Coronary artery (tissue), 2 donors: ENCODE measurements around the gene ODC1.

ENCODE experiments used
- DNase-seq: peaks from one replicate; pipeline ENCODE4 v3.0.0-alpha.2; 2017; ENCODE audit warnings: low spot score
- H3K27ac ChIP-seq, 2 donors: fragments of 200-600 bp; sonication (generic); one replicate each; pipeline ENCODE4 v1.5.1; 2016 to 2019
- H3K4me3 ChIP-seq: fragments of 200-600 bp; sonication (generic); 2 replicates; pipeline ENCODE4 v1.5.1; 2016; ENCODE audit warnings: mild to moderate bottlenecking, moderate library complexity
- TF ChIP-seq, protein P1 (sequence below): fragments of 200-600 bp; sonication (generic); IDR thresholded peaks from one replicate; pipeline ENCODE4 v1.5.1; 2019; ENCODE audit warnings: antibody characterized with exemption

The ODC1 gene

DNA sequence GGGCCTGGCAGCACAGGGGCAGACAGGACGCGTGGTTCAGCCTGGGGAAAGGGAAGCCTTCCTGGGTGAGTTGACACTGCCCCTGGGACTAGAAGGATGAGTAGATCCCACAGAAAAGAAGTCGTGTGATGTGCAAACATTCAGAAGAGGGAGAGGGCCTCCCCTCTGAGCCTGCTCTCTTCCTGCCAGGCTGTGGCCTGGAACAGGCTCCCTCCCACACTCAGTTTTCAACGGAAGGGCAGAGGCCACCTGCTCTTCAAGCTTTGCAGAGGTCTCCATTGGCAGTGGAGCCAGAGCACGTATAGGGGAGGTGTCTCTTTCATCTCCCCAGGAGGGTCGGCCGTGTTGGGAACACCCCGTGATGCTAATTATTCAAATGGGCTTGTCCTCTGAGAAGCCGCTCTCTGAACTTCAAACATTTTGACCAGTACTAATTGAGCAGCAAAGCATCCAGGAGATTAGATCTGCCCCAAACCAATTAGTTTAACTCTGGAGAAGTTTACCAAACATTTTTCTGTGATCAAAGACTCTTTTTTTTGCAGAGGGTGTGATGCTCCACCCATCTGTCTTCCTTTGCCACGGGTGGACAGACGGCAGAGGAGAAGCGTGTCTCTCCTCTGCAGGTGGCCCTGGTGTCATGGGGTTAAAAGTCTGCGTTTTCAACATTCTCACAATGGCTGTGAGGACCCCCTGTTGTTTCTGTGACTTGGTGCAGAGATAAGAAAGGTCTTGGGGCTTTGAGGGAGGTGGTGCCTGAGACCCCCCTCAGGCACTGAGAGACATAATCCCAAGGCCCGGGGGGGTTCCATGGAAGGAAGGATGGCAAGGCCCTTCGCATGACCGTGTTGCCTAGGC, 29.5 kb upstream of the ODC1 start:
- H3K4me3 ChIP-seq, result no peak overlapping the region
- no peak overlapping the region for H3K27ac ChIP-seq
- TF ChIP-seq, protein P1, sequence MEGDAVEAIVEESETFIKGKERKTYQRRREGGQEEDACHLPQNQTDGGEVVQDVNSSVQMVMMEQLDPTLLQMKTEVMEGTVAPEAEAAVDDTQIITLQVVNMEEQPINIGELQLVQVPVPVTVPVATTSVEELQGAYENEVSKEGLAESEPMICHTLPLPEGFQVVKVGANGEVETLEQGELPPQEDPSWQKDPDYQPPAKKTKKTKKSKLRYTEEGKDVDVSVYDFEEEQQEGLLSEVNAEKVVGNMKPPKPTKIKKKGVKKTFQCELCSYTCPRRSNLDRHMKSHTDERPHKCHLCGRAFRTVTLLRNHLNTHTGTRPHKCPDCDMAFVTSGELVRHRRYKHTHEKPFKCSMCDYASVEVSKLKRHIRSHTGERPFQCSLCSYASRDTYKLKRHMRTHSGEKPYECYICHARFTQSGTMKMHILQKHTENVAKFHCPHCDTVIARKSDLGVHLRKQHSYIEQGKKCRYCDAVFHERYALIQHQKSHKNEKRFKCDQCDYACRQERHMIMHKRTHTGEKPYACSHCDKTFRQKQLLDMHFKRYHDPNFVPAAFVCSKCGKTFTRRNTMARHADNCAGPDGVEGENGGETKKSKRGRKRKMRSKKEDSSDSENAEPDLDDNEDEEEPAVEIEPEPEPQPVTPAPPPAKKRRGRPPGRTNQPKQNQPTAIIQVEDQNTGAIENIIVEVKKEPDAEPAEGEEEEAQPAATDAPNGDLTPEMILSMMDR, result no peak
- no peak for DNase-seq

DNA sequence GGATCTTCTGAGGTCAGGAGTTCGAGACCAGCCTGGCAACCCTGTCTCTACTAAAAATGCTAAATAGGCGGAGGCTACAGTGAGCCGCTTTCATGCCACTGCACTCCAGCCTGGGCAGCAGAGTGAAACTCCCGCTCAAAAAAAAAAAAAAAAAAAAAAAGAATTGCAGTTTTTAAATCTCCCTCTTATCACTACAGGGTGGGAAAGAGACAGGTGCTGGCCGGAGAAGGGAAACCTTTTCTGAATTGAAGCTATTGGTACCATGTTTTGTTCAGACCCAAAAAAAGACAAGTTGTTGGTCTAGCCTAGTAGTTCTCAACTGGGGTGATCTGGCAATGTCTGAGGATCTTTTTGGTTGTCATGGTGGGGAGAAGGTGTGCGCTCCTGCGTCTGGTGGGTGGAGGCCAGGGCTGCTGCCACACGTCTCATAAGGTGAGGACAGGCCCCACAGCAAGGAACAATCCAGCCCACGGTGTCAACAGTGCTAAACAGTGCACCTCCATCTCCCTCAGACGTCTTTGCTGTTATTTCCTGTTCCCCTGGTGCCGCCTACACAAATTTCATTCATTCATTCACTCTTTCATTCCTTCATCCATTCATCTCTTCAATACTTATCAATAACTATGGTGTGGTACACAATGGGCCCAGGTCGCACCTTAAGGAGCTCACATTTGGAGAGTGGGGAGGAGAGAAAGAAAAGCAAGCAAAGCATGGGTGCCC, 28.8 kb upstream of the ODC1 start:
- no peak for DNase-seq
- TF ChIP-seq, protein P1, result no peak
- H3K27ac ChIP-seq, result no peak overlapping the region
- H3K4me3 ChIP-seq, result no peak overlapping the region

DNA sequence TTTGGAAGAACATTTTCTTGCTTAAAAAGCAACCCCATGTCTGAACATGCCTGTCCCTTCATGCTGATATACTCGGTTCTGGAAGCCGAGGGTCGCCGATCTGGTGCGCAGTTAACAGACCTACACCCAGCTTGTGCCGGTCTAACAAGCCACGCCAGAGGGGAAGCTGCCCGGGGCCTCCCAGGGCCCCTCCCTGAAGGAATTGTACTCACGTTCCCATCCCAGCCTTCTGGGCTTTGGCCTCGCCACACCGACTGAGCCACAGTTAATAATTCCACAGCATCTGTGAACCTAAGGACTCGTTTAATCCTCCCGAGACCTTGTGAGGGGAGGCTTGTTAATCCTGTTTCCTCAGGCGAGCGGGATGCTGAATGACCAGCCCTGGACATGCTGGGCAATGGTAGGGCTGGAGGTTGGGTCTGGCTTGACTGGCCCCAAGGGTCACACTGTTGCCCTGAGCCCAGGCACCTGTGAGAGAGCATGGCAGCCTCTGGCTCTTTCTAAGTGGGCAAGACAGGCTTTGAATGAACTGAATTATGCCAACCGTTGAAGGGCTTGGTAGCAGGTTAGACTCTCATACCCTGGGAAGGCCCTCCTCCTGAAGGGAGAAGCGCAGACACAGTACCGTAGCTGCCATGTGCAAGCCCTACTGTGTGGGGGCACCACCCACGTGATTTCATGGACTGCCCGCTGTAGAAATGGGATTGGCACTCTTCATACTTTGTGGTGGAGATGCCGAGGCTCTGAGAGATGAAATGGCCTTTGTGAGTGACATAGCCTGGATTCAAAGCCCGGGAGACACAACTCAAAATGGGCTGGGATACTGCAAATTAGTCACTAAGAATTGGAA, 27.9 kb upstream of the ODC1 start:
- no peak overlapping the region for H3K27ac ChIP-seq
- TF ChIP-seq, protein P1, result no peak
- DNase-seq, result no peak
- no peak overlapping the region for H3K4me3 ChIP-seq

DNA sequence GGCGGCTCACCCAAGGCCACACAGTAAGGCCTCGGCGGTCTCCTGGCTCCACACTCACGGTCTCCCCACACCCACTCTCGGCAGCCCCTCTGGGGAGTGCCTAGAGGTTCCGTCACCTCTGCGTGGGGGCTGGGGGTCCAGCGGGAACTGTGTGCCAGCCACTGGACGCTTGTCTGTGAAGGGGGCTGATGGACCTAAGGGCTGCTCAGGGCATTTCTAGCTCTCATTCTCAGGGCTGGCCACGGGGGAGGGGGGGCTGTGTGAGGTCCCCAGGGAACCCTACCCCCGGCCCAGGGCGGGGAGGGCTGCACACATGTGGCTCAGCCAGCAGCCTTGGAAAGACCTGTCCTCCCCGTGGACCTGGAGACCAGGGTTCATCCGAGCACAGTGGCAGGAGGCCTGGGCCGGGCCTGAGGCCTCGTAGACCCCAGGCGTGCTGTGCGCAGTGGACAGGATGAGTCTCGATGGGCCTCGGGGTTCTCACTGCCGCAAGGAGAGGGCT, 27.1 kb upstream of the ODC1 start:
- TF ChIP-seq, protein P1, result no peak
- no peak for DNase-seq
- no peak overlapping the region for H3K27ac ChIP-seq
- no peak overlapping the region for H3K4me3 ChIP-seq

DNA sequence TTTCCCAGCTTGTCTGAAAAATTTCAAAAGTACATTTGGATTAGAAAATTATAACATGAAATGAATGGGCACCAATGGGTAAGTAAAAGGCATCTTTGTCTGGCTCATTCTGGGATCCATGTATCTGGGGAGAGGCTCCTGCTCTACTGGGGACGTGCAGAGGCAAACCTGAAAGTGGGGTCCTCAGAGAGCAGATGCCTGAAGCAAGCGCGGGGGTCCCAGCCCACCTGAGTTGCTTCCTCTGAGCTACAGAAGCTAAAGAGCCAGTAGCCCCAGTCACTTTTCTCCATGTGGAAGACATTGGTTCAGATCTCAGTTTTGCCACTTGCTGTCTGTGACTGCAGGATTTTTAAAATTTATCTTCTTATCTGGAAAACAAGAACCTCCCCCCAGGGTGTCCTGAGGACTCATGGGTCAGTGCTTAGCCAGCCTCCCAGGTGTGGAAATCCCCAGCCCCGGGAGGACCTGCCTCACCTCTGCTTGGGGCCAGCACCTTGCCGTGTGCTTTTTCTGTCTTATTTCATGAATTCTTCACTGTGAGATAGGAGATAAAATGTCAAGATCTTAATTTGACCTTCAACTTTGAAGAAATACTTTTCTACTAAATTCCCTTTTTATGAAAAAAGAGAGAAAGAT, 25.1 kb upstream of the ODC1 start:
- TF ChIP-seq, protein P1, result no peak
- DNase-seq, result no peak
- Histone ChIP-seq H3K4me3 (no peak overlapping the region), H3K27ac (no peak overlapping the region)

DNA sequence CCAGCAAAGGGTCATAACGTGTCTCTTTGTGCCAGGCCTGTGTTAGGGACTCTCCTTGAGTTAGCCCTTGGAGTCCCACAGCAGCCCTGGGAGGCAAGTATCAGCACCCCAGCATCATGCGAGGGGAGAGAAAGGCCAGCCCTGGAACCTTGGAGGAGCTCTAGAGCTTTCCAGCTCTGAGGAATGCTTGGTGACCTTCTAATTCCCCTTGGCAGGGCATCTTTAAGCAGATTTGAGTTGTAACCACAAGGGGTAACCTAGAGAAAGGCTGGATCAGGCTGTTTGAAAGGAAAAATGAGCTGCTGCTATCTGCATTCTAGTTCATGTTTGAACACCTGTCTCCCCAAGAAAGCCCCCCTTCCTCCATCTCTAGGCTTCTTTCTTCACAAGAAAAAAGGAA, 23.8 kb upstream of the ODC1 start:
- TF ChIP-seq, protein P1, result no peak
- H3K4me3 ChIP-seq, result no peak overlapping the region
- no peak for DNase-seq
- no peak overlapping the region for H3K27ac ChIP-seq
